HepG2 (cell line): ENCODE results near the gene NLRP2B. TPM values are rescaled to one million over a fixed set of nuclear protein-coding genes. Genes with fewer than 3 reads are reported as not detected.
A peak's percentile ranks its signal among the peaks of the same experiment; 100 is the strongest.

Experiments used
- ATAD3A ChIP-seq: sonication (generic); formaldehyde crosslinking; IDR thresholded peaks from 2 replicates; pipeline ENCODE4 v1.4.0; 2020; ENCODE audit warnings: missing genetic modification reagents
- BHLHE40 ChIP-seq: IDR thresholded peaks from 2 replicates; pipeline ENCODE4 v1.6.1; 2011; ENCODE audit warnings: low read length, improper control_type of control experiment
- EED ChIP-seq: sonication (generic); formaldehyde crosslinking; IDR thresholded peaks from 2 replicates; pipeline ENCODE4 v1.5.0; 2020; ENCODE audit warnings: mild to moderate bottlenecking, missing genetic modification reagents
- EP300 ChIP-seq, 3 experiments: sonication (generic) in 1 of 3; formaldehyde crosslinking in 1 of 3; IDR thresholded peaks; 2 replicates each; pipeline versions ENCODE4 v1.5.1 to v1.6.1; 2011 to 2020; ENCODE audit warnings: low read depth in 2 of 3, low read length in 2 of 3, borderline replicate concordance in 1 of 3, improper control_type of control experiment in 1 of 3, mild to moderate bottlenecking in 1 of 3, missing genetic modification reagents in 1 of 3, moderate library complexity in 1 of 3
- FOXK1 ChIP-seq: sonication (generic); formaldehyde crosslinking; IDR thresholded peaks from 2 replicates; pipeline ENCODE4 v1.4.0; 2020; ENCODE audit warnings: low read depth, missing genetic modification reagents, borderline replicate concordance
- GATAD1 ChIP-seq: IDR thresholded peaks from 2 replicates; pipeline ENCODE4 v1.6.1; 2016; ENCODE audit warnings: missing genetic modification reagents, missing compliant biosample characterization
- GRHL1 ChIP-seq: sonication (generic); formaldehyde crosslinking; conservative IDR thresholded peaks from 2 replicates; pipeline ENCODE4 v1.8.0; 2022; ENCODE audit warnings: missing genetic modification reagents
- HIVEP1 ChIP-seq: sonication (generic); formaldehyde crosslinking; IDR thresholded peaks from 2 replicates; pipeline ENCODE4 v1.4.0; 2020; ENCODE audit warnings: mild to moderate bottlenecking, missing genetic modification reagents
- HMG20A ChIP-seq: IDR thresholded peaks from 2 replicates; pipeline ENCODE4 v1.6.1; 2016; ENCODE audit warnings: borderline replicate concordance
- JUND ChIP-seq: sonication (generic); formaldehyde crosslinking; IDR thresholded peaks from 2 replicates; pipeline ENCODE4 v1.8.0; 2022; ENCODE audit warnings: mild to moderate bottlenecking, missing genetic modification reagents
- MTA3 ChIP-seq: sonication (generic); formaldehyde crosslinking; IDR thresholded peaks from 2 replicates; pipeline ENCODE4 v1.4.0; 2020; ENCODE audit warnings: missing genetic modification reagents
- MTERF4 ChIP-seq: sonication (generic); formaldehyde crosslinking; IDR thresholded peaks from 2 replicates; pipeline ENCODE4 v1.8.0; 2023; ENCODE audit warnings: mild to moderate bottlenecking, missing genetic modification reagents
- PREB ChIP-seq: sonication (generic); formaldehyde crosslinking; IDR thresholded peaks from 2 replicates; pipeline ENCODE4 v1.4.0; 2020; ENCODE audit warnings: missing genetic modification reagents
- RERE ChIP-seq: IDR thresholded peaks from 2 replicates; pipeline ENCODE4 v1.6.1; 2016; ENCODE audit warnings: low read depth, missing genetic modification reagents, missing compliant biosample characterization
- RXRB ChIP-seq: IDR thresholded peaks from 2 replicates; pipeline ENCODE4 v1.6.1; 2016; ENCODE audit warnings: borderline replicate concordance, missing genetic modification reagents, missing compliant biosample characterization
- SIN3A ChIP-seq: IDR thresholded peaks from 2 replicates; pipeline ENCODE4 v1.6.1; 2011; ENCODE audit warnings: low read depth, mild to moderate bottlenecking, control low read depth, low read length, borderline replicate concordance
- TMF1 ChIP-seq: sonication (generic); formaldehyde crosslinking; IDR thresholded peaks from 2 replicates; pipeline ENCODE4 v1.8.1; 2022; ENCODE audit warnings: low read depth, missing genetic modification reagents
- ZNF562 ChIP-seq: sonication (generic); formaldehyde crosslinking; IDR thresholded peaks from 2 replicates; pipeline ENCODE4 v1.8.0; 2022; ENCODE audit warnings: missing genetic modification reagents, borderline replicate concordance
- ZNF781 ChIP-seq: sonication (generic); formaldehyde crosslinking; IDR thresholded peaks from 2 replicates; pipeline ENCODE4 v1.5.1; 2020; ENCODE audit warnings: borderline replicate concordance, mild to moderate bottlenecking, missing genetic modification reagents; ENCODE audit errors: not compliant biosample characterization
- ZSCAN5A ChIP-seq: sonication (generic); formaldehyde crosslinking; IDR thresholded peaks from 2 replicates; pipeline ENCODE4 v1.8.0; 2022; ENCODE audit warnings: mild to moderate bottlenecking, missing genetic modification reagents, borderline replicate concordance
- polyA plus RNA-seq, 8 experiments: library from polyadenylated mRNA; depleted of rRNA in 3 of 8; stranded (reverse) in 7 of 8; unstranded in 1 of 8; fragments of >200 nt; fragmentation: Illumina TruSeq in 4 of 8; extraction: Trizol in 4 of 8; gene quantifications; 2 replicates each; pipeline versions ENCODE4 v1.2.1 to v1.2.3, GENCODE V29; 2011 to 2016; ENCODE audit warnings: low read depth in 4 of 8, missing spikeins in 1 of 8, mixed read lengths in 1 of 8; ENCODE audit not compliant: insufficient read depth in 1 of 8
- total RNA-seq, 5 experiments: library from RNA; depleted of rRNA; stranded (reverse); fragments of >200 nt; fragmentation: Illumina TruSeq; extraction: Trizol; gene quantifications; 2 replicates each; pipeline ENCODE4 v1.2.3, GENCODE V29; 2016; ENCODE audit warnings: low read depth in 1 of 5

NLRP2B gene
- total and polyA plus RNA-seq, 2 of the 13 experiments (the other 11 are each of a cell fraction or from before 2014, with no cell fraction given), result not detected

- TF ChIP-seq BHLHE40 (no peak), MTA3 (CRISPR knock-in tag) (no peak), FOXK1 (CRISPR knock-in tag) (0 out of 2 replicates have a peak, but pooled peaks have one; percentile 26), JUND (no peak), HMG20A (CRISPR knock-in tag) (peak; percentile 66; the same call in 1 of the 2 replicates), EED (CRISPR knock-in tag) (no peak), SIN3A (no peak), EP300 (IDR thresholded peaks at IDR 0.05; ENCODE audit: low read depth in 2 of 2, low read length in 2 of 2) (peak in 1 of 2 experiments; percentile 71; a peak in 2 of 4 replicates), EP300 (CRISPR knock-in tag; IDR thresholded peaks at IDR 0.05; ENCODE audit: borderline replicate concordance) (no peak), ZSCAN5A (CRISPR knock-in tag) (no peak), ZNF781 (CRISPR knock-in tag) (no peak), PREB (CRISPR knock-in tag) (no peak), HIVEP1 (CRISPR knock-in tag) (no peak), MTERF4 (CRISPR knock-in tag) (no peak), ATAD3A (no peak), TMF1 (CRISPR knock-in tag) (no peak), GATAD1 (CRISPR knock-in tag) (no peak), ZNF562 (no peak), RXRB (CRISPR knock-in tag) (peak; percentile 52), RERE (CRISPR knock-in tag) (no peak), GRHL1 (CRISPR knock-in tag) (no peak)
Measured at GRCh38 chrX:57643698-57644097, 36.4 kb downstream of the NLRP2B start (continued).
